SK-N-SH treated with all-trans-retinoic acid at 6 μM for 48 hours (cell line): ENCODE results near the gene GEN1.

ENCODE experiments used
- ATAC-seq: fragments of 200-7000 bp; cut with Tn5 transposase; 3 replicates; pipeline ENCODE4 v1.9.1; 2020; ENCODE audit warnings: mild to moderate bottlenecking, moderate library complexity
- ARNTL ChIP-seq: fragments of 450-650 bp; formaldehyde crosslinking; IDR thresholded peaks from 2 replicates; pipeline ENCODE4 v1.5.0; 2020; ENCODE audit warnings: low read depth, mild to moderate bottlenecking, moderate library complexity, borderline replicate concordance
- GLIS3 ChIP-seq: fragments of 250-450 bp; sonication (Bioruptor Pico); IDR thresholded peaks from 2 replicates; pipeline ENCODE4 v1.5.0; 2020; ENCODE audit warnings: mild to moderate bottlenecking, moderate library complexity
- ISL1 ChIP-seq: fragments of 250-450 bp; sonication (Bioruptor Pico); IDR thresholded peaks from 2 replicates; pipeline ENCODE4 v2.1.2; 2022; ENCODE audit warnings: mild to moderate bottlenecking, moderate library complexity
- OSR1 ChIP-seq: fragments of 250-450 bp; sonication (Bioruptor Pico); IDR thresholded peaks from 2 replicates; pipeline ENCODE4 v1.8.0; 2022; ENCODE audit warnings: moderate library complexity, mild to moderate bottlenecking, inconsistent platforms
- PPARA ChIP-seq: fragments of 250-450 bp; sonication (Bioruptor Pico); IDR thresholded peaks from 2 replicates; pipeline ENCODE4 v1.5.0; 2020; ENCODE audit warnings: mild to moderate bottlenecking, borderline replicate concordance
- RARB ChIP-seq: fragments of 250-450 bp; sonication (Bioruptor Pico); IDR thresholded peaks from 2 replicates; pipeline ENCODE4 v1.8.0; 2021; ENCODE audit warnings: mild to moderate bottlenecking, moderate library complexity
- SNAI2 ChIP-seq: fragments of 250-450 bp; sonication (Bioruptor Pico); IDR thresholded peaks from 2 replicates; pipeline ENCODE4 v1.5.0; 2020; ENCODE audit warnings: mild to moderate bottlenecking, moderate library complexity
- TCF4 ChIP-seq: fragments of 250-450 bp; sonication (Bioruptor Pico); IDR thresholded peaks from 2 replicates; pipeline ENCODE4 v1.8.0; 2021; ENCODE audit warnings: mild to moderate bottlenecking, moderate library complexity, borderline replicate concordance
- TOX ChIP-seq: fragments of 250-450 bp; sonication (Bioruptor Pico); IDR thresholded peaks from 2 replicates; pipeline ENCODE4 v1.8.0; 2021; ENCODE audit warnings: mild to moderate bottlenecking, moderate library complexity, borderline replicate concordance
- ZC3H10 ChIP-seq: fragments of 250-450 bp; sonication (Bioruptor Pico); IDR thresholded peaks from 2 replicates; pipeline ENCODE4 v1.5.1; 2021; ENCODE audit warnings: mild to moderate bottlenecking, moderate library complexity
- ZFP3 ChIP-seq: fragments of 250-450 bp; sonication (Bioruptor Pico); IDR thresholded peaks from 2 replicates; pipeline ENCODE4 v1.5.0; 2020; ENCODE audit warnings: mild to moderate bottlenecking, moderate library complexity
- ZNF565 ChIP-seq: fragments of 450-650 bp; formaldehyde crosslinking; conservative IDR thresholded peaks from 2 replicates; pipeline ENCODE4 v1.5.0; 2020; ENCODE audit warnings: low read depth, mild to moderate bottlenecking, moderate library complexity
- ZNF70 ChIP-seq: fragments of 450-650 bp; formaldehyde crosslinking; IDR thresholded peaks from 2 replicates; pipeline ENCODE4 v1.5.0; 2020; ENCODE audit warnings: mild to moderate bottlenecking, moderate library complexity
- ZNF8 ChIP-seq: fragments of 450-650 bp; formaldehyde crosslinking; IDR thresholded peaks from 2 replicates; pipeline ENCODE4 v1.5.0; 2020; ENCODE audit warnings: mild to moderate bottlenecking, moderate library complexity
- TF ChIP-seq, protein P1 (sequence below): fragments of 250-450 bp; sonication (Bioruptor Pico); IDR thresholded peaks from 2 replicates; pipeline ENCODE4 v1.8.0; 2021; ENCODE audit warnings: low read depth, mild to moderate bottlenecking, moderate library complexity, borderline replicate concordance
- TF ChIP-seq, protein P2 (sequence below): fragments of 250-450 bp; sonication (Bioruptor Pico); IDR thresholded peaks from 2 replicates; pipeline ENCODE4 v1.8.0; 2020; ENCODE audit warnings: mild to moderate bottlenecking, moderate library complexity, borderline replicate concordance
- TF ChIP-seq, protein P3 (sequence below): fragments of 250-450 bp; sonication (Bioruptor Pico); IDR thresholded peaks from 2 replicates; pipeline ENCODE4 v1.5.1; 2021; ENCODE audit warnings: mild to moderate bottlenecking, moderate library complexity
- TF ChIP-seq, protein P4 (sequence below): fragments of 250-450 bp; sonication (Bioruptor Pico); IDR thresholded peaks from 2 replicates; pipeline ENCODE4 v1.5.0; 2020; ENCODE audit warnings: mild to moderate bottlenecking, moderate library complexity
- TF ChIP-seq, protein P5 (sequence below): fragments of 250-450 bp; sonication (Bioruptor Pico); IDR thresholded peaks from 2 replicates; pipeline ENCODE4 v1.5.1; 2020; ENCODE audit warnings: low read depth, mild to moderate bottlenecking, moderate library complexity

The GEN1 gene

DNA sequence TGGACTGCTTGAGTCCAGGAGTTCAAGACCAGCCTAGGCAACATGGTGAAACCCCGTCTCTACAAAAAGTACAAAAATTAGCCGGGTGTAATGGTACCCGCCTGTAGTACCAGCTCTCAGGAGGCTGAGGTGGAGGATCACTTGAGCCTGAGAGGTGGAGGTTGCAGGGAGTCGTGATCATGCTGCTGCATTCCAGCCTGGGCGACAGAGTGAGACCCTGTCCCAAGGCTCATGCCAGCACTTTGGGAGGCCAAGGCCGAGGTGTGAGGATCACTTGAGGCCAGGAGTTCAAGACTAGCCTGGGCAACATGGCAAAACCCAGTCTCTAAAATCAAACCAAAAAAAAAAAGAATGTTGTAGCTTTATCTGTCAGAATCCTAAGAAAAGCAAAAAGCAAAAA, 25.7 kb upstream of the GEN1 start:
- ATAC-seq, result no peak
- TF ChIP-seq ISL1 (no peak), ZNF565 (CRISPR knock-in tag) (no peak), ZFP3 (CRISPR knock-in tag) (no peak), ARNTL (CRISPR knock-in tag) (no peak), PPARA (CRISPR knock-in tag) (no peak), OSR1 (CRISPR knock-in tag) (no peak), ZC3H10 (CRISPR knock-in tag) (no peak)
- TF ChIP-seq, protein P1, sequence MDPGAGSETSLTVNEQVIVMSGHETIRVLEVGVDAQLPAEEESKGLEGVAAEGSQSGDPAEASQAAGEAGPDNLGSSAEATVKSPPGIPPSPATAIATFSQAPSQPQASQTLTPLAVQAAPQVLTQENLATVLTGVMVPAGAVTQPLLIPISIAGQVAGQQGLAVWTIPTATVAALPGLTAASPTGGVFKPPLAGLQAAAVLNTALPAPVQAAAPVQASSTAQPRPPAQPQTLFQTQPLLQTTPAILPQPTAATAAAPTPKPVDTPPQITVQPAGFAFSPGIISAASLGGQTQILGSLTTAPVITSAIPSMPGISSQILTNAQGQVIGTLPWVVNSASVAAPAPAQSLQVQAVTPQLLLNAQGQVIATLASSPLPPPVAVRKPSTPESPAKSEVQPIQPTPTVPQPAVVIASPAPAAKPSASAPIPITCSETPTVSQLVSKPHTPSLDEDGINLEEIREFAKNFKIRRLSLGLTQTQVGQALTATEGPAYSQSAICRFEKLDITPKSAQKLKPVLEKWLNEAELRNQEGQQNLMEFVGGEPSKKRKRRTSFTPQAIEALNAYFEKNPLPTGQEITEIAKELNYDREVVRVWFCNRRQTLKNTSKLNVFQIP (CRISPR knock-in tag), result no peak

DNA sequence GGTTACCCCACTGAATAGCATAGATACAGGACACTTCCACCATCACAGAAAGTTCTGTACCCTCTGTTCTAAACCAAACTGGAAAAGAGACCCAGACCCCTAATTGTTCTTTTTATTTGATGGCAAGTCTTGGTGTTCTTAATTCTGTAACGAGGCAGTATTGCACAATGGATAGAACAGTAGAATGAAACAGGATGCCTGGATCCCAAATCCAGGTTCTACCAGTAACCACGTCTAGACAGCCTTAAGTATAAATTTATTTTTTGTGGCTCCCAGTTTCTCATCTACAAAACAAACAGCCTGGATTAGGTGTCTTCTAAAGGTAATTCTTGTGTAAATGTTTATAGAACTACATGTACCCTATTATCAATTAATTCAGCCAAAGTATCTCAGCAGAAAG, 24.1 kb upstream of the GEN1 start:
- no peak for TF ChIP-seq ARNTL (CRISPR knock-in tag)
- TF ChIP-seq, protein P2, sequence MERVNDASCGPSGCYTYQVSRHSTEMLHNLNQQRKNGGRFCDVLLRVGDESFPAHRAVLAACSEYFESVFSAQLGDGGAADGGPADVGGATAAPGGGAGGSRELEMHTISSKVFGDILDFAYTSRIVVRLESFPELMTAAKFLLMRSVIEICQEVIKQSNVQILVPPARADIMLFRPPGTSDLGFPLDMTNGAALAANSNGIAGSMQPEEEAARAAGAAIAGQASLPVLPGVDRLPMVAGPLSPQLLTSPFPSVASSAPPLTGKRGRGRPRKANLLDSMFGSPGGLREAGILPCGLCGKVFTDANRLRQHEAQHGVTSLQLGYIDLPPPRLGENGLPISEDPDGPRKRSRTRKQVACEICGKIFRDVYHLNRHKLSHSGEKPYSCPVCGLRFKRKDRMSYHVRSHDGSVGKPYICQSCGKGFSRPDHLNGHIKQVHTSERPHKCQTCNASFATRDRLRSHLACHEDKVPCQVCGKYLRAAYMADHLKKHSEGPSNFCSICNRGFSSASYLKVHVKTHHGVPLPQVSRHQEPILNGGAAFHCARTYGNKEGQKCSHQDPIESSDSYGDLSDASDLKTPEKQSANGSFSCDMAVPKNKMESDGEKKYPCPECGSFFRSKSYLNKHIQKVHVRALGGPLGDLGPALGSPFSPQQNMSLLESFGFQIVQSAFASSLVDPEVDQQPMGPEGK (CRISPR knock-in tag), result no peak
- TF ChIP-seq, protein P3, sequence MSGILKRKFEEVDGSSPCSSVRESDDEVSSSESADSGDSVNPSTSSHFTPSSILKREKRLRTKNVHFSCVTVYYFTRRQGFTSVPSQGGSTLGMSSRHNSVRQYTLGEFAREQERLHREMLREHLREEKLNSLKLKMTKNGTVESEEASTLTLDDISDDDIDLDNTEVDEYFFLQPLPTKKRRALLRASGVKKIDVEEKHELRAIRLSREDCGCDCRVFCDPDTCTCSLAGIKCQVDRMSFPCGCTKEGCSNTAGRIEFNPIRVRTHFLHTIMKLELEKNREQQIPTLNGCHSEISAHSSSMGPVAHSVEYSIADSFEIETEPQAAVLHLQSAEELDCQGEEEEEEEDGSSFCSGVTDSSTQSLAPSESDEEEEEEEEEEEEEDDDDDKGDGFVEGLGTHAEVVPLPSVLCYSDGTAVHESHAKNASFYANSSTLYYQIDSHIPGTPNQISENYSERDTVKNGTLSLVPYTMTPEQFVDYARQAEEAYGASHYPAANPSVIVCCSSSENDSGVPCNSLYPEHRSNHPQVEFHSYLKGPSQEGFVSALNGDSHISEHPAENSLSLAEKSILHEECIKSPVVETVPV (CRISPR knock-in tag), result no peak
- TF ChIP-seq ZNF70 (CRISPR knock-in tag), result no peak
- no peak for TF ChIP-seq TOX
- no peak for TF ChIP-seq PPARA (CRISPR knock-in tag)
- no peak for TF ChIP-seq ZFP3 (CRISPR knock-in tag)
- no peak for TF ChIP-seq SNAI2 (CRISPR knock-in tag)
- no peak for TF ChIP-seq ZNF8
- ATAC-seq, result no peak

DNA sequence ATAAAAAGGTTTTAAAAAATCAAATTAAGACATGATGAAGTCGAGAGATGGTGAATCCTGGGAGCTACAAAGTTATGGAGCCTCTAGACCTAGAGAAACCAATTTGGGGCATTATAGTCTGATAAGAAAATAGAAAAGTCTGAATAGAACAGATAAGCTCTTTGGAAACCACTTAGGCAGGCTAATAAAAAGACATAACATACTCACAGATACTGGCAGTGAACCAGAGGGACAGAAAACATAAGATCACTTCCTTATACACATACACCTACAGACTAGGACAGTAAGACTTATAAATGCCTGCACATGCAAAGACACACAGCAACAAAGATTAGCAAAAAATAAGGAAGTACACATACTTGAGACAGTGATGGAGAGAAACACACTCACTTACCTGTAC, 20.3 kb upstream of the GEN1 start:
- no peak for TF ChIP-seq SNAI2 (CRISPR knock-in tag)
- TF ChIP-seq TCF4, result 0 out of 2 replicates have a peak, but pooled peaks have one; percentile 20
- TF ChIP-seq, protein P3 (CRISPR knock-in tag), result no peak
- TF ChIP-seq, protein P4, sequence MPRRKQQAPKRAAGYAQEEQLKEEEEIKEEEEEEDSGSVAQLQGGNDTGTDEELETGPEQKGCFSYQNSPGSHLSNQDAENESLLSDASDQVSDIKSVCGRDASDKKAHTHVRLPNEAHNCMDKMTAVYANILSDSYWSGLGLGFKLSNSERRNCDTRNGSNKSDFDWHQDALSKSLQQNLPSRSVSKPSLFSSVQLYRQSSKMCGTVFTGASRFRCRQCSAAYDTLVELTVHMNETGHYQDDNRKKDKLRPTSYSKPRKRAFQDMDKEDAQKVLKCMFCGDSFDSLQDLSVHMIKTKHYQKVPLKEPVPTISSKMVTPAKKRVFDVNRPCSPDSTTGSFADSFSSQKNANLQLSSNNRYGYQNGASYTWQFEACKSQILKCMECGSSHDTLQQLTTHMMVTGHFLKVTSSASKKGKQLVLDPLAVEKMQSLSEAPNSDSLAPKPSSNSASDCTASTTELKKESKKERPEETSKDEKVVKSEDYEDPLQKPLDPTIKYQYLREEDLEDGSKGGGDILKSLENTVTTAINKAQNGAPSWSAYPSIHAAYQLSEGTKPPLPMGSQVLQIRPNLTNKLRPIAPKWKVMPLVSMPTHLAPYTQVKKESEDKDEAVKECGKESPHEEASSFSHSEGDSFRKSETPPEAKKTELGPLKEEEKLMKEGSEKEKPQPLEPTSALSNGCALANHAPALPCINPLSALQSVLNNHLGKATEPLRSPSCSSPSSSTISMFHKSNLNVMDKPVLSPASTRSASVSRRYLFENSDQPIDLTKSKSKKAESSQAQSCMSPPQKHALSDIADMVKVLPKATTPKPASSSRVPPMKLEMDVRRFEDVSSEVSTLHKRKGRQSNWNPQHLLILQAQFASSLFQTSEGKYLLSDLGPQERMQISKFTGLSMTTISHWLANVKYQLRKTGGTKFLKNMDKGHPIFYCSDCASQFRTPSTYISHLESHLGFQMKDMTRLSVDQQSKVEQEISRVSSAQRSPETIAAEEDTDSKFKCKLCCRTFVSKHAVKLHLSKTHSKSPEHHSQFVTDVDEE (CRISPR knock-in tag), result no peak
- no peak for TF ChIP-seq PPARA (CRISPR knock-in tag)
- TF ChIP-seq RARB (CRISPR knock-in tag), result no peak
- no peak for TF ChIP-seq TOX
- TF ChIP-seq GLIS3 (CRISPR knock-in tag), result no peak
- TF ChIP-seq ISL1, result peak; percentile 82
- TF ChIP-seq, all 23 proteins: peak for 2
- no peak for ATAC-seq

DNA sequence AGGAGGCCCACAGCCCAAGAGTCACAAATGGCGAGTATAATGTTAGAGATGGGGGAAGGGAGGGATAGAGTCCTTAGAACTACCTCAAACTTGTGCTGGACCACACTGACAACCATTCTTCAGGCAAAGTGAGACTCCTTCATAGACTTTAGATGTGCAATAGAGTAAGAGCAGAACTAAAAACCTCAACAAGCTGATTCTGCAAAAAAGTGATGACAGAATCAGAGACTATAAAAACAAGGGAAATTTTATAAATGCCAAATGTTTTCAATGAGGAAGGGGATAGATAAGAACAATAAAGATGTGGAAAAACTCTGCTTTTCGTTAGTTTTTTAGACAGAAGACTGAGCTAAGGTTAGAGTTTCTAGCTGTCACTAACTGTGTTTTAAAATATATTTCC, 18.1 kb upstream of the GEN1 start:
- ATAC-seq, result no peak
- TF ChIP-seq, protein P2 (CRISPR knock-in tag), result no peak
- TF ChIP-seq PPARA (CRISPR knock-in tag), result no peak
- TF ChIP-seq, protein P5, sequence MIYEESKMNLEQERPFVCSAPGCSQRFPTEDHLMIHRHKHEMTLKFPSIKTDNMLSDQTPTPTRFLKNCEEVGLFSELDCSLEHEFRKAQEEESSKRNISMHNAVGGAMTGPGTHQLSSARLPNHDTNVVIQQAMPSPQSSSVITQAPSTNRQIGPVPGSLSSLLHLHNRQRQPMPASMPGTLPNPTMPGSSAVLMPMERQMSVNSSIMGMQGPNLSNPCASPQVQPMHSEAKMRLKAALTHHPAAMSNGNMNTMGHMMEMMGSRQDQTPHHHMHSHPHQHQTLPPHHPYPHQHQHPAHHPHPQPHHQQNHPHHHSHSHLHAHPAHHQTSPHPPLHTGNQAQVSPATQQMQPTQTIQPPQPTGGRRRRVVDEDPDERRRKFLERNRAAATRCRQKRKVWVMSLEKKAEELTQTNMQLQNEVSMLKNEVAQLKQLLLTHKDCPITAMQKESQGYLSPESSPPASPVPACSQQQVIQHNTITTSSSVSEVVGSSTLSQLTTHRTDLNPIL (CRISPR knock-in tag), result no peak
